Natural killer cell treated with Interleukin-12 subunit alpha and Interleukin-12 subunit beta and Interleukin-15 and Interleukin-18, amount 100 ng/mL, for 72 hours (primary cell): Measurements from ENCODE around the gene MKNK1. TPM values are rescaled to one million over a fixed set of nuclear protein-coding genes. Genes with fewer than 3 reads are reported as not detected.

ENCODE experiments used
- ATAC-seq, 2 donors: fragments of 150-1000 bp; cut with Tn5 transposase in 1 of 2; sonication (Bioruptor Pico), chemical (Tn5 transposase) in 1 of 2; 2 replicates each; pipeline ENCODE4 v1.10.0; 2021
- DNase-seq: peaks from one replicate; pipeline ENCODE4 v3.0.0; 2022; ENCODE audit warnings: low spot score
- H3K27ac Mint-ChIP-seq, 2 donors: 1 replicate in 1 of 2; 2 replicates in 1 of 2; pipeline ENCODE4 v1.8.0; 2022; ENCODE audit warnings: mixed read lengths in 2 of 2, mild to moderate bottlenecking in 1 of 2, moderate library complexity in 1 of 2
- H3K27me3 Mint-ChIP-seq, 2 donors: 1 replicate in 1 of 2; 2 replicates in 1 of 2; pipeline ENCODE4 v1.8.0; 2022; ENCODE audit warnings: mixed read lengths in 2 of 2
- H3K36me3 Mint-ChIP-seq: one replicate; pipeline ENCODE4 v1.8.0; 2022; ENCODE audit warnings: mixed read lengths
- H3K4me1 Mint-ChIP-seq, 2 donors: 1 replicate in 1 of 2; 2 replicates in 1 of 2; pipeline ENCODE4 v1.8.0; 2022; ENCODE audit warnings: low read depth in 2 of 2, mixed read lengths in 2 of 2, mild to moderate bottlenecking in 1 of 2
- H3K4me3 Mint-ChIP-seq: one replicate; pipeline ENCODE4 v1.8.0; 2022; ENCODE audit warnings: mixed read lengths
- H3K9me3 Mint-ChIP-seq: 2 replicates; pipeline ENCODE4 v1.8.0; 2022; ENCODE audit warnings: mixed read lengths
- total RNA-seq, 2 donors: library from RNA; stranded (reverse); gene quantifications; one replicate each; pipeline ENCODE4 v1.2.3, GENCODE V29; 2022

Gene MKNK1
- total RNA-seq, 2 donors from 2014 or later, result 63.7 to 89.9 TPM

GRCh38 chr1:46528297-46528955, 75.6 kb downstream of the MKNK1 start:
- Mint-ChIP-seq H3K27me3 (peaks cover 17 to 30% of the 10 kb centered on the region in 2 donors), H3K36me3 (no peaks in the 10 kb centered on the region), H3K9me3 (no peaks in the 10 kb centered on the region), H3K4me1 (peaks cover 29 to 30% of the 10 kb centered on the region in 2 donors), H3K27ac (peak overlapping the region in 1 of 2 donors; percentile 8), H3K4me3 (peak overlapping the region; percentile 33)
- DNase-seq, result no peak
- no peak for ATAC-seq

- peaks cover 17 to 30% of the 10 kb centered on the region in 2 donors for H3K27me3 Mint-ChIP-seq
- H3K27ac Mint-ChIP-seq, result no peak overlapping the region
- H3K36me3 Mint-ChIP-seq, result no peaks in the 10 kb centered on the region
- H3K4me1 Mint-ChIP-seq, result peaks cover 30 to 32% of the 10 kb centered on the region in 2 donors
- DNase-seq (peak; percentile 80), ATAC-seq (peak; percentile 64 to 80)
- no peak overlapping the region for H3K4me3 Mint-ChIP-seq
- no peaks in the 10 kb centered on the region for H3K9me3 Mint-ChIP-seq
Observed at GRCh38 chr1:46527474-46528296, 76.4 kb downstream of the MKNK1 start.

- ATAC-seq (no peak), DNase-seq (no peak)
- no peak overlapping the region for H3K27ac Mint-ChIP-seq
- peaks cover 17 to 29% of the 10 kb centered on the region in 2 donors for H3K27me3 Mint-ChIP-seq
- no peaks in the 10 kb centered on the region for H3K9me3 Mint-ChIP-seq
- H3K4me3 Mint-ChIP-seq, result no peak overlapping the region
- H3K4me1 Mint-ChIP-seq, result peaks cover 38 to 41% of the 10 kb centered on the region in 2 donors
- H3K36me3 Mint-ChIP-seq, result no peaks in the 10 kb centered on the region
Observed at GRCh38 chr1:46526691-46527291, 77.3 kb downstream of the MKNK1 start.

GRCh38 chr1:46526013-46526690, 77.9 kb downstream of the MKNK1 start:
- DNase-seq (no peak), ATAC-seq (no peak)
- no peak overlapping the region for H3K4me3 Mint-ChIP-seq
- H3K4me1 Mint-ChIP-seq, result peaks cover 41 to 47% of the 10 kb centered on the region in 2 donors
- H3K27ac Mint-ChIP-seq, result peak overlapping the region in 1 of 2 donors; percentile 67
- peaks cover 17 to 27% of the 10 kb centered on the region in 2 donors for H3K27me3 Mint-ChIP-seq
- no peaks in the 10 kb centered on the region for H3K36me3 Mint-ChIP-seq
- H3K9me3 Mint-ChIP-seq, result no peaks in the 10 kb centered on the region

GRCh38 chr1:46525253-46525983, 78.7 kb downstream of the MKNK1 start:
- H3K9me3 Mint-ChIP-seq, result no peaks in the 10 kb centered on the region
- peaks cover 17 to 27% of the 10 kb centered on the region in 2 donors for H3K27me3 Mint-ChIP-seq
- peaks cover 44 to 51% of the 10 kb centered on the region in 2 donors for H3K4me1 Mint-ChIP-seq
- peak overlapping the region in 1 of 2 donors; percentile 67 for H3K27ac Mint-ChIP-seq
- DNase-seq (no peak), ATAC-seq (no peak)
- H3K36me3 Mint-ChIP-seq, result no peaks in the 10 kb centered on the region
- peak overlapping the region; percentile 28 for H3K4me3 Mint-ChIP-seq

GRCh38 chr1:46524843-46525242, 79.2 kb downstream of the MKNK1 start:
- Mint-ChIP-seq H3K4me1 (peaks cover 45 to 52% of the 10 kb centered on the region in 2 donors), H3K27ac (no peak overlapping the region), H3K27me3 (peaks cover 17 to 27% of the 10 kb centered on the region in 2 donors), H3K4me3 (peak overlapping the region; percentile 28), H3K36me3 (no peaks in the 10 kb centered on the region), H3K9me3 (no peaks in the 10 kb centered on the region)
- no peak for DNase-seq
- ATAC-seq, result no peak

- no peaks in the 10 kb centered on the region for H3K36me3 Mint-ChIP-seq
- H3K27me3 Mint-ChIP-seq, result peaks cover 7 to 21% of the 10 kb centered on the region in 2 donors
- ATAC-seq (no peak), DNase-seq (no peak)
- H3K4me1 Mint-ChIP-seq, result peaks cover 43 to 44% of the 10 kb centered on the region in 2 donors
- no peak overlapping the region for H3K4me3 Mint-ChIP-seq
- peak overlapping the region in 1 of 2 donors; percentile 74 for H3K27ac Mint-ChIP-seq
- no peaks in the 10 kb centered on the region for H3K9me3 Mint-ChIP-seq
Observed at GRCh38 chr1:46523496-46524353, 80.3 kb downstream of the MKNK1 start.

- Mint-ChIP-seq H3K4me3 (peak overlapping the region; percentile 70), H3K27me3 (peaks cover 6 to 19% of the 10 kb centered on the region in 2 donors)
Observed at GRCh38 chr1:46522969-46523320, 81.1 kb downstream of the MKNK1 start.

GRCh38 chr1:46522184-46522968, 81.7 kb downstream of the MKNK1 start:
- Mint-ChIP-seq H3K9me3 (no peaks in the 10 kb centered on the region), H3K4me1 (peaks cover 38% of the 10 kb centered on the region in 2 donors), H3K27ac (peak overlapping the region; percentile 84 to 86), H3K4me3 (peak overlapping the region; percentile 70), H3K27me3 (peaks cover 11 to 22% of the 10 kb centered on the region in 2 donors), H3K36me3 (no peaks in the 10 kb centered on the region)
- ATAC-seq (peak; percentile 91 to 94), DNase-seq (peak; percentile 73)

More at GRCh38 chr1:46522969-46523320, 81.1 kb downstream of the MKNK1 start:
- H3K4me1 Mint-ChIP-seq, result peaks cover 38% of the 10 kb centered on the region in 2 donors
- ATAC-seq (no peak), DNase-seq (no peak)
- no peaks in the 10 kb centered on the region for H3K9me3 Mint-ChIP-seq
- peak overlapping the region; percentile 84 to 86 for H3K27ac Mint-ChIP-seq
- no peaks in the 10 kb centered on the region for H3K36me3 Mint-ChIP-seq

- Mint-ChIP-seq H3K27me3 (peaks cover 20 to 26% of the 10 kb centered on the region in 2 donors), H3K4me3 (peak overlapping the region; percentile 70), H3K36me3 (no peaks in the 10 kb centered on the region), H3K27ac (peak overlapping the region; percentile 84 to 86), H3K9me3 (no peaks in the 10 kb centered on the region), H3K4me1 (peaks cover 38% of the 10 kb centered on the region in 2 donors)
- DNase-seq (no peak), ATAC-seq (no peak)
Observed at GRCh38 chr1:46521414-46521813, 82.7 kb downstream of the MKNK1 start.

- ATAC-seq (no peak), DNase-seq (no peak)
- Mint-ChIP-seq H3K27ac (peak overlapping the region in 1 of 2 donors; percentile 86), H3K4me1 (peaks cover 32% of the 10 kb centered on the region in 2 donors), H3K36me3 (no peaks in the 10 kb centered on the region), H3K9me3 (no peaks in the 10 kb centered on the region), H3K27me3 (peaks cover 27 to 28% of the 10 kb centered on the region in 2 donors), H3K4me3 (no peak overlapping the region)
Observed at GRCh38 chr1:46520063-46520911, 83.8 kb downstream of the MKNK1 start.
